Left lobe of liver (tissue), 2 donors: Measurements from ENCODE around the gene NCAPD2. TPM values are rescaled to one million over a fixed set of nuclear protein-coding genes. Genes with fewer than 3 reads are reported as not detected.
"Not testable (repeated sequence)": the region's sequence is repeated elsewhere in the genome, so short reads cannot be mapped to it uniquely, and the experiment has no call there.

ENCODE experiments used
- ATAC-seq: fragments of 200-7000 bp; cut with Tn5 transposase; one replicate; pipeline ENCODE4 v1.9.1; 2020; ENCODE audit warnings: mild to moderate bottlenecking, moderate library complexity
- DNase-seq: peaks from one replicate; pipeline ENCODE4 v3.0.0-alpha.2; 2020; ENCODE audit warnings: low spot score
- total RNA-seq: library from RNA; stranded (reverse); gene quantifications from one replicate; pipeline ENCODE4 v1.2.1, GENCODE V29; 2021
- donor health status: DM: no; HTN: no; CAD: no; lungs with moderate emphysema.
- donor health status: DM: no; HTN: yes; CAD: no.

NCAPD2 gene
- total RNA-seq, 1 donor from 2014 or later = 9.0 TPM

DNA sequence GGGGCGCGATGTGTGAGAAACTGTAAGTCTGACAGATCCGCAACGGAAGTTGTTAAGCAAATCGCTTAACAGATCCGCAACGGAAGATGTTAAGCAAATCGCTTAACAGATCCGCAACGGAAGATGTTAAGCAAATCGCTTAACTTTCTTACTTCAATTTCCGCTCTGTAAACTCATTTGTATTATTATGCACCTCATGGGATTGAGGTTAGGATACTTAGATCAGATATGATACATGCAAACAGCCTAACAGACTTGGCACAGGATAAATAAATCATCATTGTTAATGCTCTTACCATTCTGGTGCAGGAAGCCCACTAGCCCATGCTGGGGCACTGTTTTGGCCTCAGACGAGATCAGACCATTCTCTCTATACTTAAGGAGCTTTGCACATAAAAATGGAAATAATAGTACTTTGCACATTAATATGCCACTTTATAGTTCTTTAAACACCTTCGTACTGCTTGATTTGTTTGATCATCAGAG is 399 bp downstream of the NCAPD2 start:
- DNase-seq = no peak

DNA sequence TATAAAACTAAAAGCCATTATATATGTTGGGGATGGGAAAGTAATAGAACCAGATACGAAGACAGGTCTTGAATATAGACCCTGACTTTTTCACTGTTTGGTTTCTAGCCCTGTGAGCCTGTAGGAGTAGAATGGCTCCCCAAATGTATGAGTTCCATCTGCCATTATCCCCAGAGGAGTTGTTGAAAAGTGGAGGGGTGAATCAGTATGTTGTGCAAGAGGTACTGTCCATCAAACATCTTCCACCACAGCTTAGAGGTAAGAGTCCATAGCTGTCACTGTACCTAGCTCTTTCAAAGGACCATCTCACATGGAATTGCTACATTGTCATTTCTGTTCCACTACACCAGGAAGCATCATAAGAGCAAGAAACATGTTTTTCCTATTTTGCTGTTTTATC is 1.1 kb downstream of the NCAPD2 start:
- no peak for DNase-seq

More for the DNA sequence above, 399 bp downstream of the NCAPD2 start:
- ATAC-seq = no peak

DNA sequence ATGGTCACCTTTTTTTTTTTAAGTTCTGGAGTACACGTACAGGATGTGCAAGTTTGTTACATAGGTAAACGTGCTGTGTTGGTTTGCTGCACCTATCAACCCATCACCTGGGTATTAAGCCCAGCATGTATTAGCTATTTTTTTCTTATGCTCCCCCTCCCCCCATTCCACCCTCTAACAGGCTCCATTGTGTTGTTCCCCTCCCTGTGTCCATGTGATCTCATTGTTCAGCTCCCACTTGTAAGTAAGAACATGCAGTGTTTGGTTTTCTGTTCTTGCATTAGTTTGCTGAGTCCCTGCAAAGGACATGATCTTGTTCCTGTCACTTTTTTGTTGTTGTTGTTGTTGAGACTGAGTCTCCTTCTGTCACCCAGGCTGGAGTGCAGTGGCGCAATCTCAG is 3.4 kb downstream of the NCAPD2 start:
- ATAC-seq, DNase-seq: not testable (repeated sequence)

More for the DNA sequence above, 1.1 kb downstream of the NCAPD2 start:
- no peak for ATAC-seq

DNA sequence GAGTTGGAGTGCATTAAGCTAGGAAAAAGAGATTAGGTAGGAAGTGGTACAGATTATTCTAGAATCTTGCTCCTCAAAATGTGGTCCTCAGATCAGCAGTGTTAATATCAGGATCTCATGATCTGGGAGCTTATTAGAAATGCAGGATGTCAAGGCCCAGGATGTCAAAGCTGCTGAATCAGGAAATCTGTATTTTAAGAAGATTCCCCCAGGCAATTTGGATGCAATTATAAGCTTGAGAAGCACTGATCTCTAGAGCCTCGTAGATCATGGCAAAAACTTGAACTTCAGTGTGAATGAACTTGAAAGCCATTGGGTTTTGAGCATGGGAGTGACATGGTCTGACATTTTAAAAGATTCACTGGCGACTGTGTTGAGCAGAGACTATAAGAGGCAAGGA is 6.6 kb downstream of the NCAPD2 start:
- no peak for ATAC-seq

DNA sequence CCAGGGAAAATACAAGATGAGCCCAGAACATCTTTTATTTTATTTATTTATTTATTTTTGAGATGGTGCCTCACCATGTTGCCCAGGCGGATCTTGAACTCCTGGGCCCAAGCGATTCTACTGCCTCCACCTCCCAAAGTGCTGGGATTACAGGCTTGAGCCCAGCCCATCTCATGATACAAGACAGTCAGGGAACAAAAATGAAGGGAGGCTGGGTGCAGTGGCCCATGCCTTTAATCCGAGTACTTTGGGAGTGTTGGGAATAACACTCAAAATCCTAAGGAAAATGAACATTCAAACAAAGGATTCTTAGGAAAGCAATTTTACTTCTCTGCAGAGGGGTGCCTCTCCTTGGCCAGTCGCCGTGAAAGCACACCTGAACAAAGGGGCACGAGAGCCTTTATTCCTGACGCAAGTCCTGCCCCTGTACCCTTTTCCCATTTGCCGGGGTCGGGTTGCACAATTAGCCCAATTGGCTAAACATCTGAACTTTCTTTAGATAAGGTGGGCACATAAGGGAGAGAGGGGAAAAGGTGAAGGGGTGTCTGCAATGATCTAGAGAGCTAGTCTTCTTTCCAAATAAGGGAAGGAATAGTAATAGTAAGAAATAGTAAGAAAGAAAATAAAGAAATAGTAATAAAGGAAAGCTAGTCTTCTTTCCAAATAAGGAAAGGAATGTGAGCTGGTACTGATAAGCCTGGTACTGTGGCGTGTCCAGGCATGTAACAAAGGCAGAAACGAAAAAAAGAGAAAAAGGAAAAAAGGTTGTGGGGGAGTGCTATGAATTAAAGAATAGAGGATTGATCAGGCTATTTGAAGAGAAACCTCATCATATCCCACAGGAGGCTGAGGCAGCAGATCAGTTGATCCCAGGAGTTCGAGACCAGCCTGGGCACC is 13.4 kb downstream of the NCAPD2 start:
- DNase-seq (no peak), ATAC-seq (no peak)

More for the DNA sequence above, 6.6 kb downstream of the NCAPD2 start:
- no peak for DNase-seq

DNA sequence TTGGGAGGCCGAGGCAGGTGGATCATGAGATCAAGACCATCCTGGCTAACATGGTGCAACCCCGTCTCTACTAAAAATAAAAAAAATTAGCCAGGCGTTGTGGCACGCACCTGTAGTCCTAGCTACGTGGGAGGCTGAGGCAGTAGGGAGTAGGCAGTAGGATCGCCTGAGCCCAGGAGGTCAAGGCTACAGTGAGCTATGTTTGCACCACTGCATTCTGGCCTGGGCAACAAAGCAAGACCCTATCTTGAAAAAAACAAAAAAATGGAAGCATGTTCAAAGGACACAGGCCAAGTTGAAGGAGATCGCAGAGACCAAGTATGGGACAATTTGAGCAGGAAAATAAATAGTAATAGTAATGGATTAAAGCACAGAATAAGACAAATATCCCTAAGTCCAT is 14.2 kb downstream of the NCAPD2 start:
- DNase-seq = no peak
- no peak for ATAC-seq

DNA sequence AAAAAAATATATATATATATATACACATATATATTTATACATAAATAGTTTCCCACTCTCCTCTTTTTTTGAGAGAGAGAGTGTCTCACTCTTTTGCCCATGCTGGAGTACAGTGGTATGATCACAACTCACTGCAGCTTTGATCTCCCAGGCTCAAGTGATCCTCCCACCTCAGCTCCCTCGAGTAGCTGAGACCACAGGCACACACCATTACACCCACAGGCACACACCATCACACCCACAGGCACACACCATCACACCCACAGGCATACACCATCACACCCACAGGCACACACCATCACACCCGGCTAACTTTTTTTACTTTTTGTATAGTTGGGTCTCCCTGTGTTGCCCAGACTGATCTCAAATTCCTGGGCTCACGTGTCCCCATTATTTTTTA is 26.3 kb downstream of the NCAPD2 start:
- ATAC-seq (no peak), DNase-seq (no peak)

DNA sequence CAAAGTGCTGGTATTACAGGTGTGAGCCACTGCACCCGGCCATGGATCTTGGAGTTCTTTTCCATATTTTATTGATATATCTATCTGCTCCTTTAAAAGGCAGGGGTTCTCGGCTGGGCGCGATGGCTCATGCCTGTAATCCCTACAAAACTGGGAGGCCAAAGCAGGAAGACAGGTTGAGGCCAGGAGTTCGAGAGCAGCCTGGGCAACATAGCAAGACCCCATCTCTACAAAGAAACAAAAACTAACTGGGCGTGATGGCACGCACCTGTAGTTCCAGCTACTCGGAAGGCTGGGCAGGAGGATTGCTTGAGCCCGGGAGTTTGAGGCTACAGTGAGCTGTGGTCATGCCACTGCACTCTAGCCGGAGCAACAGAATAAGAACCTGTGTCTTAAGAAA is 28.3 kb downstream of the NCAPD2 start:
- DNase-seq (no peak), ATAC-seq (no peak)

DNA sequence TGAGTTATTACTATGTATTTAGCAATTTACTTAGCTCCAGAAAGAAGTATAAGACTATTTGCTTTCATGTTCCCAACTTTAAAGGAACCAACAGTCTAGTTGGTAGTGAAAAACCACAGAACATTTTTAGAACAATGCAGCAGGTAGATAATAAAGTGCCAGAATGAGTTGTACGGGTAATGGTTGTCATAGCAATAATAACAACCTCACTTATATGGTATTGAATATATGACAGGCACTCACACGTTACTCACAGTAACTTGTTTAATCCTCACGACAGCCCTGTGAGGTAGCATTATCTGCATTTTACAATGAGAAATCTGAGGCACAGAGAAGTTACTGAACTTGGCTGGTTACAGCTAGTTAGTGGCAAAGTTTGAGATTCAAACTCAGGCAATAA is 29.8 kb downstream of the NCAPD2 start:
- no peak for ATAC-seq

DNA sequence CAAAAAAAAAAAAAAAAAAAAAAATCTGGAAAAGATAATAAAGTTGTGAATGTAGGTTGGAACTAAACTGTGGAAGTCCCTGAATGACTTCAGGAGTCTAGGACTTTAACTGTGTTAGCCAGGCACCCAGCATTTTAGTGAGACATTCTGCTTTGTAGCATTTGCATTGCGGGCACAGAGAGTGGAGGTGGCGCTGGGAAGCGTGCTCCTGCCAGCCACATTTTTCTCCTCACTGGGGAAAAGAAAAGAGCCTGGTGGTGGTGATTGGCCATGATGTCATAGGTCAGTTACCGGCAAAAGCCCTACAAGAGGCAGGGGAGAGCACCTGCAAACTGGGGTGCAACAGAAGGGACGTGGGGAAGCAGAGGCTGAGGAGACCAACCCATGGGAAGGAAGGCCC is 30.7 kb downstream of the NCAPD2 start:
- ATAC-seq (no peak), DNase-seq (no peak)

More for the DNA sequence above, 29.8 kb downstream of the NCAPD2 start:
- no peak for DNase-seq

DNA sequence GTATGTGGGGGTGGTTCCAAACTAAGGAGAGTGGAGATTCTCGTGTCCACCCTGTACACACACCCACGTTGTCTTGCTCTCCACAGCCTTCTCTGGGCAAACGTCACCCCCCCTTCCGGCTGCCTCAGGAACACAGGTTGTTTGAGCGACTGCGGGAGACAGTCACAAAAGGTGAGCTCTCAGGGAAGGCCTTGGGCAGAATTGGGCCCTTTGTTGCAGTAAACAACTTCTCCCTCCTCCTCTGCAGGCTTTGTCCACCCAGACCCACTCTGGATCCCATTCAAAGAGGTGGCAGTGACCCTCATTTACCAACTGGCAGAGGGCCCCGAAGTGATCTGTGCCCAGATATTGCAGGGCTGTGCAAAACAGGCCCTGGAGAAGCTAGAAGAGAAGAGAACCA is 32.3 kb downstream of the NCAPD2 start:
- DNase-seq (no peak), ATAC-seq (no peak)

DNA sequence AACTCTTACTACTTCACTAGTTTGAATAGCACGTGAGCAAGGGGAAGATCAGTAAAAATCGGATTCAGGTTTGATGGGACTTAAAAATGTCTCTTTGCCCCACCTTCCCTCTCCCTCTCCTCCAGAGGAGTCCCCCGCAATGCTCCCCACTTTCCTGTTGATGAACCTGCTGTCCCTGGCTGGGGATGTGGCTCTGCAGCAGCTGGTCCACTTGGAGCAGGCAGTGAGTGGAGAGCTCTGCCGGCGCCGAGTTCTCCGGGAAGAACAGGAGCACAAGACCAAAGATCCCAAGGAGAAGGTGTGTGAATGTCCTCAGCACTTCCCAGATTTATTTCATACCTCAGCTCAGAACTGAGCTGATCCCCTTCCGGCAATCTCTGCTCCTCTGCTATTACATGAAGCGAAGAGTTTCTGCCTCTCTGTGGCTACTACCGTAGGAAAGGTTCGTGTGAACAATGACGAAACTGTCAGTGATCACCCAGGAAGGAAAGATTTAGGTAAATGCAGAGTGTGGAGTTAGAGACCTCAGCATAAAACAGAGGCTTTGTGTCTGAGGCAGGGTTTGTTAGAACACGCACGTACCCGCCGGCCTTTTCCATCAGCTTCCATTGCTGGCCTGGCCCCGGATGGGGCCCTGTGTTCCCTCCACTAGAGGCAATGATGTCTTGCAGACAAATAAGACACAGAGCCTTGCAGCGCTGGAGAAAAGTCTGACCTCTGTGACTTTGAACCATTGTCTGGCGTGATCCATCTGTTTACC is 33.0 kb downstream of the NCAPD2 start:
- DNase-seq (no peak), ATAC-seq (no peak)

DNA sequence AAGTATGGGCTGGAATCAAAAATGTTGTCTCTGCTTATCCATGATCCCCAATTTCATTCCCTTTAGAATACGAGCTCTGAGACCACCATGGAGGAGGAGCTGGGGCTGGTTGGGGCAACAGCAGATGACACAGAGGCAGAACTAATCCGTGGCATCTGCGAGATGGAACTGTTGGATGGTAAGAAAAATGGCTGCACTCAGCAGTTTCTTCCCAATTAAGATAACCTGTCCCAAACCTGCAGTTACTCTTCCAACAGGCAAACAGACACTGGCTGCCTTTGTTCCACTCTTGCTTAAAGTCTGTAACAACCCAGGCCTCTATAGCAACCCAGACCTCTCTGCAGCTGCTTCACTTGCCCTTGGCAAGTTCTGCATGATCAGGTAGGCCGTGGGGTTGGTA is 33.8 kb downstream of the NCAPD2 start:
- ATAC-seq = no peak
- DNase-seq = no peak

DNA sequence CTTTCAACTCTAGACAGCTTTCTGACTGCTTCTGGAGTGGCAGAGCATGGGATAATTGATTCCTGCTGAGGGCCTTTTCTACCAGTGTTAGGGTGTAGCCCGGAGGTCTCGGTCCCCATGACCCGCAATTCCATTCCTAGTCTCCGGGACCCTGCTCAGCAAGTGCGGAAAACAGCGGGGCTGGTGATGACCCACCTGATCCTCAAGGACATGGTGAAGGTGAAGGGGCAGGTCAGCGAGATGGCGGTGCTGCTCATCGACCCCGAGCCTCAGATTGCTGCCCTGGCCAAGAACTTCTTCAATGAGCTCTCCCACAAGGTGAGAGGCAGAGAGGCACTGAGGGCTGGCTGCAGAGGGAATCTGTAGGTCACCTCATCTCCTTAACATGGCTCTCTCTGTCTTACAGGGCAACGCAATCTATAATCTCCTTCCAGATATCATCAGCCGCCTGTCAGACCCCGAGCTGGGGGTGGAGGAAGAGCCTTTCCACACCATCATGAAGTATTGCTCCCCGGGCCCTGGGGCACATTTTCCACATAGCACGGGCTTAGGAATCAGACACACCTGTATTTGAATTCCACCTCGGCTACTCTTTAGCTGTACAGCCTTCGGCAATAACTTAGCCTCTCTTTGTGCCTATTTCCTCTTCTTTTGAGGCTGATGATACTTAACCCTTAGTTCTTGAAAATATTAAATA is 34.8 kb downstream of the NCAPD2 start:
- no peak for DNase-seq
- ATAC-seq = no peak

DNA sequence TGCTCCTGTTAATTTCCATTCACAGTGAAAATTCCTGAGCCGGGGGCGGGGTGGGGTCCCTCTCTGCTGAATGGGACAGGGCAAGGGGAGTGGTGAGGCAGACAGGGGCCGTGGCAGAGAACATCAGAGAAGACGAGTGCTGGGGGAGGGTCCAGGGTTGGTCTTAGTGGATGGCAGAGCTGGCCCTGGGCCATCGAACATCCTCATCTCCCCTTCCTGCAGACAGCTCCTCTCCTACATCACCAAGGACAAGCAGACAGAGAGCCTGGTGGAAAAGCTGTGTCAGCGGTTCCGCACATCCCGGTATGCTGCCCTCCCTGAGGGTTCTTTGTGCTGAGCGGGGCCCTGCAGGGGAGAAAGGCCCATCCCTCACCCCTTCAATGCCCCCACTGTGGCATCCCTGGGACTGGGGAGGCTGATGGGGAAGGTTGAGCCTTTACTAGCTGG is 35.4 kb downstream of the NCAPD2 start:
- ATAC-seq = no peak

DNA sequence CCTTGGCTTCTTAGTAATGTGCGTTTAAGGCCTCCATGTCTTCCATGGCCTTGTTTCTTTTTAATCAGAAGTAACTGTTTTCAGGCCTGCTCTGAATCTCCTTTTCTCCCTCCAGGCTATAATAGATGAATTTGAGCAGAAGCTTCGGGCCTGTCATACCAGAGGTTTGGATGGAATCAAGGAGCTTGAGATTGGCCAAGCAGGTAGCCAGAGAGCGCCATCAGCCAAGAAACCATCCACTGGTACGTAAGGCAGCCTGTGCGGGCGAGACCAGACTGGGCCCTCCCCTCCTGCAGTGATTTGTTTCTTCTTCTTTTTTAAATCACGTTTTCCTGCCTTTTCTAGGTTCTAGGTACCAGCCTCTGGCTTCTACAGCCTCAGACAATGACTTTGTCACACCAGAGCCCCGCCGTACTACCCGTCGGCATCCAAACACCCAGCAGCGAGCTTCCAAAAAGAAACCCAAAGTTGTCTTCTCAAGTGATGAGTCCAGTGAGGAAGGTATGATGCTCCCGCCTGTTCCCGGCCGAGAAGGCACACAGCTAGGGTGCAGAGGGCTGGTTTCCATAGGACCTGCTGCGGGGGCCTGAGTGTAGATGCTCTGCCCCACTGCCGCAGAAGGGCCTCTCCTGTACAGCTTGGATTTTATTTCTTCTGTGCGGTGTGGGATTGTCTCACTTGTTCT is 36.8 kb downstream of the NCAPD2 start:
- no peak for ATAC-seq
- no peak for DNase-seq

More for the DNA sequence above, 35.4 kb downstream of the NCAPD2 start:
- no peak for DNase-seq

DNA sequence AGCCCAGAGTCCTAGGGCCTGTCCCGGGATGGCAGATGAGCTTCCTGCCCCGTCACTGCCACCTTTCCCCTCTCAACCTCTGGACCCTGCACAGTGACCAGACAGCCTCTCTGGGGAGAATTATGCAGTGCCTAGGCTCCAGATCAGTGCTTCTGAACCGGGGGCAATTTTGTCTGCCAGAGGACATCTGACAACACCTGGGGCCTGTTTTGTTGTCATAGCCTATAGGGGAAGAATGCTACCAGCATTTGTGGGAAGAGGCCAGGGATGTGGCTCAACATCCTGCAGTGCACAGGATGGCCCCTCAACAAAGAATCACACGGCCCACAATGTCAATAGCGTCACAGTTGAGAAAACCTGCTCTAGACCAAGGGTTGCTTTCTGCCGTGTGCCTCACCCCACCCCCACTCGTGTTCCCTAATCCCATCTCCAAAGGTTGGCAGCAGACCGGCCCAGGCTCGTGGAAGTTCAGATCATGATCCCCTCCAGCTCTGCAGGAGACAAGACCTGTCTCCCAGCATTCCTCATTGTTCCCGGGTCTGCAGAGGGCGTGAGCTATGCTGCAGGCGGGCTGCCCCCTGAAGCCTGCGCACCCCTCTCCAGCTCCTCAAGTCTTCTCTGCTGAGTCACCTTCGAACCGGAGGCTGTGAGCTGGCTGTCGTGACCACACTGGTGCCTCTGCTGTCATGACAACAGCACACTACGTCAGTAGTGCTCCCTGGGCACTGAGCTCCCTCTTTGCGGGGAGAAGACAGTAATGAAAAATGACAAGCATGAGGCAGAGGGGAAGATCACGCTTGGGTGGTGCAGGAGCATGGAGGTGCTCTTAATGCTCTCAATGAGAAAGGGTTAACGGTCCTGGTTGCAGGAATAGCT is 38.4 kb downstream of the NCAPD2 start:
- DNase-seq (peak; percentile 74), ATAC-seq (peak; percentile 21)

DNA sequence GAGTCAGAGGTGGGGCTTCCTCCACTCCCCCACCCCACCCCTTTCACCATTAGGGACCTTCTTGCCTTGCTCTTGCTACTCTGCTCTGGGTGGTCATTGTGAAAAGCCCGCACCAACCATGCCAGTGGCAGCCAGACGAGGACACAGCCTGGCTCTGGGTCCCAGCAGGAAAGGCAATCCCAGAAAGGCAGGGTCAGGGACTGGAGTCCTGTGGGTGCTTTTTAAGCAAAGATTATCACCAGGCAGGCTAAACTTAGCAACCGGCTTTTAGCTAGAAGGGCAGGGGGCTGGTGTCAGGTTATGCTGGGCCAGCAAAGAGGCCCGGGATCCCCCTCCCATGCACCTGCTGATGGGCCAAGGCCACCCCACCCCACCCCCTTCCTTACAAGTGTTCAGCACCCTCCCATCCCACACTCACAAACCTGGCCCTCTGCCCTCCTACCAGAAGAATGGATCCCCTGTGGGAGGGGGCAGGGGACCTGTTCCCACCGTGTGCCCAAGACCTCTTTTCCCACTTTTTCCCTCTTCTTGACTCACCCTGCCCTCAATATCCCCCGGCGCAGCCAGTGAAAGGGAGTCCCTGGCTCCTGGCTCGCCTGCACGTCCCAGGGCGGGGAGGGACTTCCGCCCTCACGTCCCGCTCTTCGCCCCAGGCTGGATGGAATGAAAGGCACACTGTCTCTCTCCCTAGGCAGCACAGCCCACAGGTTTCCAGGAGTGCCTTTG is 39.2 kb downstream of the NCAPD2 start:
- DNase-seq = peak; percentile 81
- peak; percentile 54 for ATAC-seq

DNA sequence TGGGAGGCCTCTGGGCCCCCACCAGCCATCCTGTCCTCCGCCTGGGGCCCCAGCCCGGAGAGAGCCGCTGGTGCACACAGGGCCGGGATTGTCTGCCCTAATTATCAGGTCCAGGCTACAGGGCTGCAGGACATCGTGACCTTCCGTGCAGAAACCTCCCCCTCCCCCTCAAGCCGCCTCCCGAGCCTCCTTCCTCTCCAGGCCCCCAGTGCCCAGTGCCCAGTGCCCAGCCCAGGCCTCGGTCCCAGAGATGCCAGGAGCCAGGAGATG is 39.7 kb downstream of the NCAPD2 start:
- DNase-seq (peak; percentile 76), ATAC-seq (peak; percentile 27)
